OCI-LY3 (cell line): ENCODE results near the gene ASTN1.

Experiments
- H2AFZ ChIP-seq: fragments of 200-600, 300-600 bp; shearing (Covaris generic); 2 replicates; pipeline ENCODE4 v1.6.0; 2014; ENCODE audit warnings: antibody characterized with exemption, low read depth, low read length
- H3K27ac ChIP-seq: fragments of 200-600, 300-600 bp; sonication (generic); 2 replicates; pipeline ENCODE4 v1.5.1; 2014; ENCODE audit warnings: mild to moderate bottlenecking, low read length, moderate library complexity, mixed read lengths
- H3K27me3 ChIP-seq: fragments of 200-600, 300-600 bp; sonication (generic); 2 replicates; pipeline ENCODE4 v1.6.1; 2014; ENCODE audit warnings: low read depth, low read length, mixed read lengths
- H3K36me3 ChIP-seq: fragments of 200-600, 300-600 bp; sonication (generic); replicated peaks from 2 replicates; pipeline ENCODE3; 2014; ENCODE audit warnings: low read depth, low read length, mixed read lengths
- H3K4me1 ChIP-seq: fragments of 300-600, 200-600 bp; sonication (generic); 2 replicates; pipeline ENCODE4 v1.6.1; 2014; ENCODE audit warnings: low read length, mixed read lengths
- H3K4me2 ChIP-seq: fragments of 200-600, 300-600 bp; sonication (generic); 2 replicates; pipeline ENCODE4 v1.6.1; 2014; ENCODE audit warnings: low read length, mixed read lengths
- H3K4me3 ChIP-seq: fragments of 300-600, 200-600 bp; sonication (generic); 2 replicates; pipeline ENCODE4 v1.5.1; 2014; ENCODE audit warnings: antibody characterized with exemption, mild to moderate bottlenecking, low read length, moderate library complexity
- H3K79me2 ChIP-seq: fragments of 300-600, 200-600 bp; shearing (Covaris generic); 2 replicates; pipeline ENCODE4 v1.6.1; 2014; ENCODE audit warnings: mild to moderate bottlenecking, low read length, mixed read lengths
- H3K9ac ChIP-seq: fragments of 300-600, 200-600 bp; shearing (Covaris generic); 2 replicates; pipeline ENCODE4 v1.6.0; 2014; ENCODE audit warnings: mild to moderate bottlenecking, low read length, moderate library complexity
- H3K9me3 ChIP-seq: fragments of 200-600, 300-600 bp; shearing (Covaris generic); 2 replicates; pipeline ENCODE4 v1.6.1; 2014; ENCODE audit warnings: low read length, mixed read lengths; ENCODE audit not compliant: insufficient read depth
- H4K20me1 ChIP-seq: fragments of 200-600, 300-600 bp; sonication (generic); 2 replicates; pipeline ENCODE4 v1.6.1; 2016; ENCODE audit warnings: low read length, mixed read lengths; ENCODE audit not compliant: insufficient read depth
- CTCF ChIP-seq: fragments of 200-600, 300-600 bp; sonication (generic); IDR thresholded peaks from 2 replicates; pipeline ENCODE4 v1.5.1; 2014; ENCODE audit warnings: antibody characterized with exemption, low read length, low read depth
- EZH2phosphoT487 ChIP-seq: fragments of 200-600 bp; shearing (Covaris generic); IDR thresholded peaks from 2 replicates; pipeline ENCODE4 v1.6.1; 2018; ENCODE audit warnings: antibody characterized with exemption, mixed run types, low read depth

ASTN1 gene

GRCh38 chr1:176857632-176858031, 306.9 kb downstream of the ASTN1 start:
- H3K27me3 ChIP-seq, result peaks cover 35% of the 10 kb centered on the region; the same call in 1 of the 2 replicates
- H4K20me1 ChIP-seq, result no peaks in the 10 kb centered on the region
- no peak overlapping the region for H2AFZ ChIP-seq
- TF ChIP-seq CTCF (no peak), EZH2phosphoT487 (no peak)
- H3K9me3 ChIP-seq, result no peaks in the 10 kb centered on the region
- H3K4me2 ChIP-seq, result no peak overlapping the region
- H3K4me3 ChIP-seq, result no peak overlapping the region
- no peak overlapping the region for H3K27ac ChIP-seq
- no peaks in the 10 kb centered on the region for H3K4me1 ChIP-seq
- no peaks in the 10 kb centered on the region for H3K36me3 ChIP-seq
- no peak overlapping the region for H3K9ac ChIP-seq
- no peaks in the 10 kb centered on the region for H3K79me2 ChIP-seq

- no peak overlapping the region for H3K27ac ChIP-seq
- no peak overlapping the region for H2AFZ ChIP-seq
- H3K79me2 ChIP-seq, result no peaks in the 10 kb centered on the region
- TF ChIP-seq EZH2phosphoT487, result no peak
- TF ChIP-seq CTCF, result no peak
- H3K4me3 ChIP-seq, result no peak overlapping the region
- H3K4me2 ChIP-seq, result no peak overlapping the region
- peaks cover 39% of the 10 kb centered on the region for H3K27me3 ChIP-seq
- no peaks in the 10 kb centered on the region for H4K20me1 ChIP-seq
- H3K4me1 ChIP-seq, result no peaks in the 10 kb centered on the region
- no peak overlapping the region for H3K9ac ChIP-seq
- H3K36me3 ChIP-seq, result no peaks in the 10 kb centered on the region
- no peaks in the 10 kb centered on the region for H3K9me3 ChIP-seq
These were observed 309.5 kb downstream of the ASTN1 start for GRCh38 chr1:176854758-176855745.

GRCh38 chr1:176854121-176854520, 310.4 kb downstream of the ASTN1 start:
- Histone ChIP-seq H3K27ac (no peak overlapping the region), H3K27me3 (peaks cover 34% of the 10 kb centered on the region), H3K79me2 (no peaks in the 10 kb centered on the region), H3K4me3 (no peak overlapping the region), H3K4me1 (no peaks in the 10 kb centered on the region), H4K20me1 (no peaks in the 10 kb centered on the region), H2AFZ (no peak overlapping the region), H3K4me2 (no peak overlapping the region), H3K9ac (no peak overlapping the region), H3K9me3 (no peaks in the 10 kb centered on the region), H3K36me3 (no peaks in the 10 kb centered on the region)
- TF ChIP-seq EZH2phosphoT487 (no peak), CTCF (no peak)

- Histone ChIP-seq H3K9ac (no peak overlapping the region), H3K9me3 (no peaks in the 10 kb centered on the region), H3K79me2 (no peaks in the 10 kb centered on the region), H3K27ac (no peak overlapping the region), H4K20me1 (no peaks in the 10 kb centered on the region), H3K27me3 (peaks cover 34% of the 10 kb centered on the region), H3K4me2 (no peak overlapping the region), H3K4me3 (no peak overlapping the region), H2AFZ (no peak overlapping the region), H3K36me3 (no peaks in the 10 kb centered on the region), H3K4me1 (no peaks in the 10 kb centered on the region)
- TF ChIP-seq EZH2phosphoT487 (no peak), CTCF (no peak)
These were observed 311.0 kb downstream of the ASTN1 start for GRCh38 chr1:176853503-176853902.
